CD14-positive monocyte (primary cell): ENCODE results near the gene TSEN54. TPM values are rescaled to one million over a fixed set of nuclear protein-coding genes. Genes with fewer than 3 reads are reported as not detected.

ENCODE experiments used
- DNase-seq, 3 donors: peaks; one replicate each; pipeline ENCODE4 v3.0.0-alpha.2; 2011 to 2022
- H2AFZ ChIP-seq: 2 replicates; pipeline ENCODE4 v1.6.0; 2012; ENCODE audit warnings: mild to moderate bottlenecking, low read depth, low read length, inconsistent platforms; ENCODE audit not compliant: insufficient read depth, poor library complexity, severe bottlenecking
- H3K27ac ChIP-seq, 2 donors: 1 replicate in 1 of 2; 2 replicates in 1 of 2; pipeline ENCODE4 v1.5.1; 2012 to 2013; ENCODE audit warnings: low read length in 2 of 2, control low read depth in 1 of 2, inconsistent platforms in 1 of 2, low read depth in 1 of 2, mild to moderate bottlenecking in 1 of 2
- H3K27me3 ChIP-seq, 2 donors: one replicate each; pipeline versions ENCODE4 v1.6.0 to v1.6.1; 2011 to 2013; ENCODE audit warnings: low read length in 2 of 2; ENCODE audit not compliant: control insufficient read depth in 2 of 2, insufficient read depth in 2 of 2
- H3K36me3 ChIP-seq, 2 donors: replicated peaks in 1 of 2; 1 replicate in 1 of 2; 2 replicates in 1 of 2; pipeline versions ENCODE4 v1.5.1 to v1.6.1; 2012 to 2013; ENCODE audit warnings: low read length in 2 of 2, control low read depth in 1 of 2, inconsistent platforms in 1 of 2, mild to moderate bottlenecking in 1 of 2; ENCODE audit not compliant: insufficient read depth in 2 of 2, control insufficient read depth in 1 of 2
- H3K4me1 ChIP-seq, 2 donors: 1 replicate in 1 of 2; 2 replicates in 1 of 2; pipeline versions ENCODE4 v1.5.1 to v1.6.1; 2012 to 2013; ENCODE audit warnings: low read length in 2 of 2, control low read depth in 1 of 2, inconsistent platforms in 1 of 2, mild to moderate bottlenecking in 1 of 2, moderate library complexity in 1 of 2; ENCODE audit not compliant: insufficient read depth in 2 of 2, control insufficient read depth in 1 of 2
- H3K4me2 ChIP-seq: replicated peaks from 2 replicates; pipeline ENCODE3; 2012; ENCODE audit warnings: low read length, moderate library complexity, mild to moderate bottlenecking; ENCODE audit not compliant: poor library complexity, severe bottlenecking; ENCODE audit errors: extremely low read depth
- H3K4me3 ChIP-seq, 3 experiments: fragments of 200-600 bp in 1 of 3; sonication (generic) in 1 of 3; replicated peaks in 1 of 3; 1 replicate in 2 of 3; 2 replicates in 1 of 3; pipeline ENCODE4 v1.5.1; 2011 to 2013; ENCODE audit warnings: low read length in 3 of 3, mild to moderate bottlenecking in 3 of 3, control low read depth in 2 of 3, low read depth in 2 of 3, inconsistent platforms in 1 of 3, moderate library complexity in 1 of 3
- H3K79me2 ChIP-seq: 2 replicates; pipeline ENCODE4 v1.6.0; 2012; ENCODE audit warnings: mild to moderate bottlenecking, control low read depth, inconsistent platforms, low read length, moderate library complexity; ENCODE audit not compliant: insufficient read depth
- H3K9ac ChIP-seq: 2 replicates; pipeline ENCODE4 v1.6.0; 2017; ENCODE audit warnings: low read length, mild to moderate bottlenecking; ENCODE audit not compliant: insufficient read depth, poor library complexity, severe bottlenecking
- H3K9me3 ChIP-seq, 2 donors: replicated peaks in 1 of 2; 1 replicate in 1 of 2; 2 replicates in 1 of 2; pipeline versions ENCODE4 v1.5.1 to v1.6.1; 2012 to 2013; ENCODE audit warnings: low read length in 2 of 2, control low read depth in 1 of 2; ENCODE audit not compliant: control insufficient read depth in 1 of 2, insufficient read depth in 1 of 2
- H4K20me1 ChIP-seq: 2 replicates; pipeline ENCODE4 v1.6.0; 2012; ENCODE audit warnings: mild to moderate bottlenecking, low read length, control low read depth, moderate library complexity; ENCODE audit not compliant: insufficient read depth
- H3K27ac Mint-ChIP-seq, 7 donors: one replicate each; pipeline ENCODE4 v1.8.0; 2020; ENCODE audit warnings: mild to moderate bottlenecking in 7 of 7, mixed read lengths in 7 of 7, moderate library complexity in 6 of 7, inconsistent platforms in 2 of 7
- H3K27me3 Mint-ChIP-seq, 3 donors: one replicate each; pipeline ENCODE4 v1.8.0; 2021 to 2022; ENCODE audit warnings: low read depth in 3 of 3, mild to moderate bottlenecking in 3 of 3, mixed read lengths in 3 of 3, moderate library complexity in 3 of 3, inconsistent platforms in 1 of 3
- H3K36me3 Mint-ChIP-seq, 2 donors: one replicate each; pipeline ENCODE4 v1.8.0; 2020; ENCODE audit warnings: mixed read lengths in 2 of 2, inconsistent platforms in 1 of 2, mild to moderate bottlenecking in 1 of 2
- H3K4me1 Mint-ChIP-seq: one replicate; pipeline ENCODE4 v1.8.0; 2020; ENCODE audit warnings: mild to moderate bottlenecking, mixed read lengths
- H3K4me3 Mint-ChIP-seq, 2 donors: one replicate each; pipeline ENCODE4 v1.8.0; 2020; ENCODE audit warnings: mild to moderate bottlenecking in 2 of 2, mixed read lengths in 2 of 2, moderate library complexity in 1 of 2
- H3K9me3 Mint-ChIP-seq, 7 donors: one replicate each; pipeline ENCODE4 v1.8.0; 2020 to 2022; ENCODE audit warnings: mixed read lengths in 7 of 7, mild to moderate bottlenecking in 6 of 7, moderate library complexity in 6 of 7, inconsistent platforms in 2 of 7
- CTCF ChIP-seq: fragments of 200-600 bp; IDR thresholded peaks from one replicate; pipeline ENCODE4 v1.8.0; 2022; ENCODE audit warnings: antibody characterized with exemption, mild to moderate bottlenecking
- WGBS: methylation state at CpG from one replicate; pipeline ENCODE4 v1.1.5; 2013; ENCODE audit warnings: missing lambda C conversion rate; ENCODE audit not compliant: insufficient coverage; 5-methylcytosine and 5-hydroxymethylcytosine counted together
- intact Hi-C, 2 donors: fragments of 100-400 bp; cut with micrococcal nuclease; formaldehyde crosslinking; loops; one replicate each; pipeline versions ENCODE4 v1.15.0 to v1.15.1; 2023
- polyA plus RNA-seq, 3 donors: library from polyadenylated mRNA; depleted of rRNA in 1 of 3; unstranded in 2 of 3; stranded (reverse) in 1 of 3; fragments of 300-500 nt in 2 of 3; fragments of >200 nt in 1 of 3; fragmentation: Illumina TruSeq in 2 of 3; gene quantifications; 1 replicate in 2 of 3; 2 replicates in 1 of 3; pipeline ENCODE4 v1.2.3, GENCODE V29; 2012 to 2021

The TSEN54 gene
- polyA plus RNA-seq, 3 donors: 10.3 to 13.6 (median 11.8) TPM

- peak overlapping the region in 4 of 7 donors; percentile 88 to 98 (median 97) for H3K27ac Mint-ChIP-seq
- no peaks in the 10 kb centered on the region for H3K36me3 ChIP-seq
- H3K4me2 ChIP-seq: no peak overlapping the region
- no peak overlapping the region for H3K9ac ChIP-seq
- H2AFZ ChIP-seq: peak overlapping the region; percentile 100
- intact Hi-C loops: loop anchor here in 1 of 2 donors (5.0 kb wide), 1 partner anchor 53 kb away; the partner anchor contains the start of genes CASKIN2 and TSEN54
- H3K4me3 Mint-ChIP-seq: no peak overlapping the region
- no peaks in the 10 kb centered on the region for H3K9me3 ChIP-seq
- peaks cover 23 to 24% of the 10 kb centered on the region in 2 donors for H3K4me1 ChIP-seq
- whole genome bisulfite sequencing: 95% methylated on average over 35 of the region's 35 CpGs
- peaks cover 0 to 5% (median 1%) of the 10 kb centered on the region in 3 donors for H3K27me3 Mint-ChIP-seq
- peaks cover 23% of the 10 kb centered on the region for H3K4me1 Mint-ChIP-seq
- H3K36me3 Mint-ChIP-seq: peaks cover 0 to 4% of the 10 kb centered on the region in 2 donors
- H3K9me3 Mint-ChIP-seq: no peaks in the 10 kb centered on the region
- no peaks in the 10 kb centered on the region for H3K27me3 ChIP-seq
- H4K20me1 ChIP-seq: no peaks in the 10 kb centered on the region
- TF ChIP-seq CTCF: no peak
- DNase-seq: no peak
- H3K79me2 ChIP-seq: no peaks in the 10 kb centered on the region
- peak overlapping the region; percentile 78 to 90 for H3K27ac ChIP-seq
- no peak overlapping the region for H3K4me3 ChIP-seq
These were observed 53.8 kb downstream of the TSEN54 start for GRCh38 chr17:75570034-75570676.

GRCh38 chr17:75570772-75571171 is 54.4 kb downstream of the TSEN54 start:
- H3K4me2 ChIP-seq: peak overlapping the region; percentile 64
- peak overlapping the region in 1 of 2 donors; percentile 21 for H3K4me3 Mint-ChIP-seq

More at GRCh38 chr17:75570772-75571171, 54.4 kb downstream of the TSEN54 start:
- H3K36me3 ChIP-seq: no peaks in the 10 kb centered on the region
- peak overlapping the region in 1 of 3 experiments; percentile 39 for H3K4me3 ChIP-seq
- WGBS: 76% methylated on average over 11 of the region's 11 CpGs
- no peaks in the 10 kb centered on the region for H3K9me3 ChIP-seq
- peak overlapping the region; percentile 78 to 90 for H3K27ac ChIP-seq
- no peak for DNase-seq
- peak overlapping the region; percentile 65 for H3K9ac ChIP-seq
- Mint-ChIP-seq H3K4me1 (peaks cover 23% of the 10 kb centered on the region), H3K27ac (peak overlapping the region; percentile 57 to 98 (median 93)), H3K9me3 (no peaks in the 10 kb centered on the region), H3K27me3 (peaks cover 0 to 6% (median 5%) of the 10 kb centered on the region in 3 donors), H3K36me3 (peaks cover 0 to 4% of the 10 kb centered on the region in 2 donors)
- intact Hi-C loops: loop anchor here in 1 of 2 donors (5.0 kb wide), 1 partner anchor 53 kb away; the partner anchor contains the start of genes CASKIN2 and TSEN54
- no peak for TF ChIP-seq CTCF
- peaks cover 23 to 24% of the 10 kb centered on the region in 2 donors for H3K4me1 ChIP-seq
- H2AFZ ChIP-seq: peak overlapping the region; percentile 100
- no peaks in the 10 kb centered on the region for H4K20me1 ChIP-seq
- no peaks in the 10 kb centered on the region for H3K79me2 ChIP-seq
- no peaks in the 10 kb centered on the region for H3K27me3 ChIP-seq
